Central memory CD8-positive, alpha-beta T cell (primary cell): ENCODE data around the gene CNTN2.
A peak's percentile ranks its signal among the peaks of the same experiment; 100 is the strongest.

ENCODE experiments used
- ATAC-seq: fragments of 150-1000 bp; cut with Tn5 transposase; replicated peaks from 2 replicates; pipeline ENCODE4 v1.10.0; 2022; ENCODE audit warnings: mild to moderate bottlenecking, moderate FRiP score, moderate number of reproducible peaks; ENCODE audit not compliant: poor library complexity, severe bottlenecking; ENCODE audit errors: extremely low read depth
- DNase-seq, 2 donors: peaks; one replicate each; pipeline ENCODE4 v3.0.0; 2021; ENCODE audit warnings: low spot score in 2 of 2
- H3K27ac Mint-ChIP-seq: one replicate; pipeline ENCODE4 v1.8.0; 2022; ENCODE audit warnings: low read depth, mild to moderate bottlenecking, moderate library complexity, mixed read lengths
- H3K27me3 Mint-ChIP-seq: one replicate; pipeline ENCODE4 v1.8.0; 2022; ENCODE audit warnings: mixed read lengths
- H3K36me3 Mint-ChIP-seq: one replicate; pipeline ENCODE4 v1.8.0; 2022; ENCODE audit warnings: mild to moderate bottlenecking, moderate library complexity, mixed read lengths; ENCODE audit not compliant: insufficient read depth
- H3K4me1 Mint-ChIP-seq: one replicate; pipeline ENCODE4 v1.8.0; 2022; ENCODE audit warnings: mixed read lengths
- H3K4me3 Mint-ChIP-seq: one replicate; pipeline ENCODE4 v1.8.0; 2022; ENCODE audit warnings: mild to moderate bottlenecking, moderate library complexity, mixed read lengths
- H3K9me3 Mint-ChIP-seq: one replicate; pipeline ENCODE4 v1.8.0; 2022; ENCODE audit warnings: mixed read lengths

Gene CNTN2

GRCh38 chr1:205042911-205043806, at the start of gene CNTN2:
CNTN2 (plus strand) TSS chr1:205043212; CDS start chr1:205053186, 9,974 bp downstream.
- Mint-ChIP-seq H3K4me1 (no peaks in the 10 kb centered on the region), H3K27me3 (peaks cover 83% of the 10 kb centered on the region)

GRCh38 chr1:204994086-204994862, 48.7 kb upstream of the CNTN2 start:
- Mint-ChIP-seq H3K27ac (peak overlapping the region; percentile 56), H3K4me1 (peaks cover 7% of the 10 kb centered on the region), H3K4me3 (no peak overlapping the region), H3K9me3 (no peaks in the 10 kb centered on the region), H3K36me3 (no peaks in the 10 kb centered on the region), H3K27me3 (peaks cover 52% of the 10 kb centered on the region)
- ATAC-seq, result no peak
- no peak for DNase-seq

More at GRCh38 chr1:205042911-205043806, at the start of gene CNTN2:
- no peak within 1 kb of the TSS for H3K27ac Mint-ChIP-seq
- H3K36me3 Mint-ChIP-seq, result no peaks in the 10 kb centered on the region
- no peaks in the 10 kb centered on the region for H3K9me3 Mint-ChIP-seq
- no peak within 1 kb of the TSS for H3K4me3 Mint-ChIP-seq
- DNase-seq (no peak), ATAC-seq (no peak)

- Mint-ChIP-seq H3K36me3 (no peaks in the 10 kb centered on the region), H3K4me3 (no peak overlapping the region), H3K9me3 (no peaks in the 10 kb centered on the region), H3K27me3 (peaks cover 66% of the 10 kb centered on the region), H3K4me1 (peaks cover 7% of the 10 kb centered on the region), H3K27ac (no peak overlapping the region)
- no peak for ATAC-seq
- DNase-seq, result no peak
Measured at GRCh38 chr1:204996981-204997380, 46.0 kb upstream of the CNTN2 start.

GRCh38 chr1:204997591-204998355, 45.2 kb upstream of the CNTN2 start:
- H3K9me3 Mint-ChIP-seq, result no peaks in the 10 kb centered on the region
- DNase-seq (no peak), ATAC-seq (no peak)
- peaks cover 3% of the 10 kb centered on the region for H3K4me1 Mint-ChIP-seq
- H3K36me3 Mint-ChIP-seq, result no peaks in the 10 kb centered on the region
- H3K27ac Mint-ChIP-seq, result no peak overlapping the region
- H3K4me3 Mint-ChIP-seq, result no peak overlapping the region
- peaks cover 74% of the 10 kb centered on the region for H3K27me3 Mint-ChIP-seq

GRCh38 chr1:205001162-205001561, 41.9 kb upstream of the CNTN2 start:
- ATAC-seq (no peak), DNase-seq (no peak)
- no peaks in the 10 kb centered on the region for H3K9me3 Mint-ChIP-seq
- no peak overlapping the region for H3K4me3 Mint-ChIP-seq
- no peak overlapping the region for H3K27ac Mint-ChIP-seq
- H3K4me1 Mint-ChIP-seq, result no peaks in the 10 kb centered on the region
- H3K36me3 Mint-ChIP-seq, result no peaks in the 10 kb centered on the region
- peaks cover 60% of the 10 kb centered on the region for H3K27me3 Mint-ChIP-seq

- Mint-ChIP-seq H3K27me3 (peaks cover 57% of the 10 kb centered on the region), H3K36me3 (peaks cover 1% of the 10 kb centered on the region), H3K27ac (no peak overlapping the region), H3K4me3 (no peak overlapping the region), H3K4me1 (no peaks in the 10 kb centered on the region), H3K9me3 (no peaks in the 10 kb centered on the region)
- ATAC-seq, result no peak
- DNase-seq, result no peak
Measured at GRCh38 chr1:205002705-205003104, 40.3 kb upstream of the CNTN2 start.

- H3K4me3 Mint-ChIP-seq, result no peak overlapping the region
- H3K9me3 Mint-ChIP-seq, result no peaks in the 10 kb centered on the region
- no peak overlapping the region for H3K27ac Mint-ChIP-seq
- H3K4me1 Mint-ChIP-seq, result no peaks in the 10 kb centered on the region
- DNase-seq (no peak), ATAC-seq (no peak)
- peaks cover 1% of the 10 kb centered on the region for H3K36me3 Mint-ChIP-seq
- peaks cover 55% of the 10 kb centered on the region for H3K27me3 Mint-ChIP-seq
Measured at GRCh38 chr1:205003358-205004131, 39.5 kb upstream of the CNTN2 start.

- ATAC-seq, result no peak
Measured at GRCh38 chr1:205004351-205004750, 38.7 kb upstream of the CNTN2 start.

GRCh38 chr1:205008896-205009295, 34.1 kb upstream of the CNTN2 start:
- no peak overlapping the region for H3K4me3 Mint-ChIP-seq
- ATAC-seq, result no peak
- H3K36me3 Mint-ChIP-seq, result peaks cover 1% of the 10 kb centered on the region
- no peaks in the 10 kb centered on the region for H3K9me3 Mint-ChIP-seq
- DNase-seq, result no peak
- peaks cover 22% of the 10 kb centered on the region for H3K27me3 Mint-ChIP-seq
- no peaks in the 10 kb centered on the region for H3K4me1 Mint-ChIP-seq
- H3K27ac Mint-ChIP-seq, result peak overlapping the region; percentile 13

More at GRCh38 chr1:205004351-205004750, 38.7 kb upstream of the CNTN2 start:
- Mint-ChIP-seq H3K9me3 (no peaks in the 10 kb centered on the region), H3K4me1 (no peaks in the 10 kb centered on the region), H3K27ac (no peak overlapping the region), H3K4me3 (no peak overlapping the region), H3K36me3 (peaks cover 1% of the 10 kb centered on the region), H3K27me3 (peaks cover 55% of the 10 kb centered on the region)
- no peak for DNase-seq

GRCh38 chr1:205009670-205010069, 33.3 kb upstream of the CNTN2 start:
- ATAC-seq (no peak), DNase-seq (no peak)
- H3K4me3 Mint-ChIP-seq, result no peak overlapping the region
- no peaks in the 10 kb centered on the region for H3K4me1 Mint-ChIP-seq
- no peak overlapping the region for H3K27ac Mint-ChIP-seq
- H3K36me3 Mint-ChIP-seq, result peaks cover 1% of the 10 kb centered on the region
- peaks cover 26% of the 10 kb centered on the region for H3K27me3 Mint-ChIP-seq
- no peaks in the 10 kb centered on the region for H3K9me3 Mint-ChIP-seq

- ATAC-seq (no peak), DNase-seq (no peak)
- Mint-ChIP-seq H3K4me1 (no peaks in the 10 kb centered on the region), H3K4me3 (no peak overlapping the region), H3K27ac (no peak overlapping the region), H3K27me3 (peaks cover 26% of the 10 kb centered on the region), H3K9me3 (no peaks in the 10 kb centered on the region), H3K36me3 (no peaks in the 10 kb centered on the region)
Measured at GRCh38 chr1:205012391-205013140, 30.4 kb upstream of the CNTN2 start.
